ENCODE measurements around the gene KCNH1. TPM values are rescaled to one million over a fixed set of nuclear protein-coding genes. Genes with fewer than 3 reads are reported as not detected.

Gene KCNH1
- total RNA-seq, 2 donors from 2014 or later = not detected

DNA sequence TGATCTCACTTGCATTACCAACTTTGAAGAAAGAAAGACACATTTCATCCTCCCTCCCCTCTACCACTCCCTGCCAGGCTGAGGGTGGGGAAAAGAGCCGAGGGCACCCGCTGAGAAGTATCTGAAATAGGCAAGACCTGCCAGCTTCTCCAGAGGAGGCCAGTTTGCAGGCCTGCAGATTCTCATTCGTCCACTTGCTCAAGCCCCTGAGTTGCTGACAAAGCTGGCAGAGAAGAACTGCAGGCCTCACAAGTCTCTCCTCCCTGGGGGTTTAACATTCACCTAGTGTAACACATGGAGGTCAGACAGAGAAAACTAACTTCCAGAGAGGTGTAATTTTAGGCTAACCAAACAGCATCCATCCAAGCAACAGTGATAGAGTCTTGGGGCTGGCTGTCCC, 428.9 kb downstream of the KCNH1 start:
- H3K4me3 Mint-ChIP-seq = no peak overlapping the region
- H3K27ac Mint-ChIP-seq = no peak overlapping the region

DNA sequence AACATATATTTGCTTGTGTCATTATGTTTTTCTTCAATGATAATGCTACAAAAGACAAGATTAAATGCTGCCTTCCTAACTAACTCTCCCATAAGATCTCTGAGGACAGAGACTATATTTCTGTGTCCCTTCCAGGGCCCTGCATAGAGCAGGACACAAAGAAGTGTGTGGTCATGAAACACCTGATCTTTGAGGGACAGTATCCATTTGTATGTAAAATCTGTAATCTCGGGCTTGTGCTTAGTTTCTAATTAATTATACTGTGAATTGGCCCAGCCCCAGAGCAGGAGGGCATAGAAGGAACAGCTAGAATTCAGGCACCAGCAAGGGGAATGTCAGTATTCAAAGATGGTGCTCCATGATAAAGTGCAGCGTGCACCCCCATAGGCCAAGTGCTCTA, 430.4 kb downstream of the KCNH1 start:
- Mint-ChIP-seq H3K4me3 (no peak overlapping the region), H3K36me3 (ENCODE audit: low read depth) (peaks cover 4% of the 10 kb centered on the region), H3K4me1 (peaks cover 4% of the 10 kb centered on the region), H3K27ac (no peak overlapping the region), H3K27me3 (no peaks in the 10 kb centered on the region)
- DNase-seq = no peak
- no peak for ATAC-seq
- no peaks in the 10 kb centered on the region for H3K9me3 ChIP-seq (ENCODE audit: control insufficient read depth, low read length, poor library complexity, severe bottlenecking)

More for the DNA sequence above, 428.9 kb downstream of the KCNH1 start:
- no peak for ATAC-seq
- Mint-ChIP-seq H3K36me3 (ENCODE audit: low read depth) (peaks cover 4% of the 10 kb centered on the region), H3K27me3 (no peaks in the 10 kb centered on the region), H3K4me1 (peaks cover 4% of the 10 kb centered on the region)
- no peak for DNase-seq
- H3K9me3 ChIP-seq (ENCODE audit: control insufficient read depth, low read length, poor library complexity, severe bottlenecking) = no peaks in the 10 kb centered on the region

DNA sequence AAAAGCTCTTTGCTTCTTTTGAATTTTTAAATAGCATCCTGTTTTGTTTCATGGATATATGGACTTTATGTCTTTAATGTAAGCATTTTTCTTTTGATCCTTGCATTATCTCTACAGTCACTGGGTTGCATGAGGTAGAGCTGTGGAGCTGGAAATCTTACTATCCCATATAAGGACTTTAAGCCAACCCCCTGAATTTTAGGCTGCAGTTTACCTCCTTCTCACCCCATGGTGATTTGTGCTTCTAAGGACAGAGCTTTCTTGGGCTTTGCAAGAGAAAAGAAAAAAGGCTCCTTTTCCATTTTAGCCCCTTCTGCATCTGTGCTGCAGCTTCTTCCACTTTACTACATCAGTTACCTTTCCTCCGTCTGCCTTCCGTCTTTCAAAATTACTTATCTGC, 431.4 kb downstream of the KCNH1 start:
- no peak overlapping the region for H3K4me3 Mint-ChIP-seq

DNA sequence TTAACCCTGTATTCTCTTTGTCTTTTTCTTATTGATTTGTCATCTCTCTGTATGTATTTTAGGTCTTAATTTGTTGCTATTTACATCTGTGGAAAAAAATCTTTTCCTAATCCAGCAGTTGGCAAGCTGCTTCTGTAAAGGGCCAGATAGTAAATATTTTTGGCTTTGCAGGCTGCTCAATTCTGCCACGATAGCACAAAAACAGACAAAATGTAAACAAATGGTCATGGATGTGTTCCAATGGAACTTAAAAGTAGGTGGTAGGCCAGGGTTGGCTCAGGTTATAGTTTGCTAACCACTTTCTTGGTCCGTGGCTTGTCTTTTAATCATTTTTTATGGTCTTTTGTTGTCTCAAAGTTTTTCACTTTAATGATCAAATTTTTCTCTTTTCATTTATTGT, 433.4 kb downstream of the KCNH1 start:
- peaks cover 5% of the 10 kb centered on the region for H3K4me1 Mint-ChIP-seq
- peaks cover 5% of the 10 kb centered on the region for H3K27me3 Mint-ChIP-seq
- no peak overlapping the region for H3K4me3 Mint-ChIP-seq
- no peak for DNase-seq
- H3K36me3 Mint-ChIP-seq (ENCODE audit: low read depth) = peaks cover 4% of the 10 kb centered on the region
- H3K9me3 ChIP-seq (ENCODE audit: control insufficient read depth, low read length, poor library complexity, severe bottlenecking) = no peaks in the 10 kb centered on the region
- no peak overlapping the region for H3K27ac Mint-ChIP-seq
- ATAC-seq = no peak

More for the DNA sequence above, 431.4 kb downstream of the KCNH1 start:
- ATAC-seq (no peak), DNase-seq (no peak)
- H3K9me3 ChIP-seq (ENCODE audit: control insufficient read depth, low read length, poor library complexity, severe bottlenecking) = no peaks in the 10 kb centered on the region
- H3K4me1 Mint-ChIP-seq = peaks cover 4% of the 10 kb centered on the region
- no peaks in the 10 kb centered on the region for H3K27me3 Mint-ChIP-seq
- no peak overlapping the region for H3K27ac Mint-ChIP-seq
- peaks cover 4% of the 10 kb centered on the region for H3K36me3 Mint-ChIP-seq (ENCODE audit: low read depth)

DNA sequence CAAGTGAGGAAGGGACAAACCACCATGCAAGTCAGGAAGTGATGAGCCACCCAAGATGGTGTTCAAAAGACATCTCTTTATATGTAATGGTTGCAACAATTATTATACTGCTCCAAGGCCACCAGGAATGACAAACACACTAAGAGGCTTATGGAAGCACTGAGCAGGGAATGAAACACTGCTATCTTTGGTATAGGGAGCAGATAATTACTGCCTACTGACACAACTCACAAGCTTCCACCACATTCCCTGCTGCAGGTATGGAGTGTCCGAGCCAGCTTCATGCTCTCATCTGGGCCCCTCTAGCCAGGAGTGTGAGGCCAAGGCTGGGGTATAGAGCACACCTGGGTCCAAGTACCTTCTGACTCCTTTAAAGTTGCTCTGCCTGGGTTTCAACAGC, 433.9 kb downstream of the KCNH1 start:
- H3K4me3 Mint-ChIP-seq = no peak overlapping the region
- peaks cover 5% of the 10 kb centered on the region for H3K27me3 Mint-ChIP-seq
- peaks cover 5% of the 10 kb centered on the region for H3K4me1 Mint-ChIP-seq
- no peak for DNase-seq
- H3K36me3 Mint-ChIP-seq (ENCODE audit: low read depth) = peaks cover 4% of the 10 kb centered on the region
- H3K9me3 ChIP-seq (ENCODE audit: control insufficient read depth, low read length, poor library complexity, severe bottlenecking) = no peaks in the 10 kb centered on the region
- no peak for ATAC-seq
- H3K27ac Mint-ChIP-seq = no peak overlapping the region

DNA sequence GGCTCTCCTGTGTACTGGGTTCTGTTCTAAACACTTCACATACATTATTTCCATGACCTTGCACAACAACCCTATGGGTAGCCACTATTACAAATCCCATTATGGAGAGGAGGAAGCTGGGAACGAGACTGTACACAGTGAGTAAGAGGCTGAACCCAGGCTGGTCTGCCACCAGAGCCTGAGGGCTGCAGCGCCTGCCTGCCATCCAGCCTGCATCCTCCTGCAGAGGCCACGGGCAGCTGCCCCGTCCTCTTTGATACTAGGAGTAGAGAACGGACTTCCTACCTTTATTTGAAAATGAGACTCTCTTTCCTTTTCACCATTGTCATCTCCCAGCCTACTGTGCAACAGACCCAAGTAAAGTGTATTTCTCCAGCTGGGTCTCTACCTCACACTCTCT, 435.3 kb downstream of the KCNH1 start:
- H3K36me3 Mint-ChIP-seq (ENCODE audit: low read depth) = peaks cover 4% of the 10 kb centered on the region
- DNase-seq (no peak), ATAC-seq (no peak)
- peaks cover 5% of the 10 kb centered on the region for H3K4me1 Mint-ChIP-seq
- H3K9me3 ChIP-seq (ENCODE audit: control insufficient read depth, low read length, poor library complexity, severe bottlenecking) = no peaks in the 10 kb centered on the region
- H3K27me3 Mint-ChIP-seq = peaks cover 5% of the 10 kb centered on the region
- no peak overlapping the region for H3K27ac Mint-ChIP-seq
- no peak overlapping the region for H3K4me3 Mint-ChIP-seq

DNA sequence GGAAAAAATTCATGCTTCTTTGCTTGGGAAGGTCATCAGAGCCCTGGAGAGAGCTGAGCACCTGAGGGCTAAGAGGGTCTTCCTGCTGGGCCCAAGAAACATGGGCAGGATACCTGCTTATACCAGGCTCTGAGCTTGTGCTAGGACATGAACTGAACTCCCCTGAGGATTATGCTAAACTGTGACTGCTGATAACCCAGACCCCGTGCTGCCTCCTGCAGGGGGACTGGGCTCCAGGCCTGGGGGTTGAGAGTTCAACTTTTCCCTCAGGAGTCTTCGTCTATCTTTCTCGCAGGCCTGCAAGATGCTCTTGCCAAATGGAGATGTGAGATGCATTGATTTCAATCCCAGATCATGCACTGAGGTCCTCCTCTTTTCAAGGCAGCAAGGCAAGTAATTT, 436.8 kb downstream of the KCNH1 start:
- Mint-ChIP-seq H3K27me3 (peaks cover 5% of the 10 kb centered on the region), H3K36me3 (ENCODE audit: low read depth) (peaks cover 4% of the 10 kb centered on the region), H3K4me1 (peaks cover 5% of the 10 kb centered on the region), H3K4me3 (no peak overlapping the region), H3K27ac (no peak overlapping the region)
- no peak for ATAC-seq
- DNase-seq = no peak
- no peaks in the 10 kb centered on the region for H3K9me3 ChIP-seq (ENCODE audit: control insufficient read depth, low read length, poor library complexity, severe bottlenecking)

DNA sequence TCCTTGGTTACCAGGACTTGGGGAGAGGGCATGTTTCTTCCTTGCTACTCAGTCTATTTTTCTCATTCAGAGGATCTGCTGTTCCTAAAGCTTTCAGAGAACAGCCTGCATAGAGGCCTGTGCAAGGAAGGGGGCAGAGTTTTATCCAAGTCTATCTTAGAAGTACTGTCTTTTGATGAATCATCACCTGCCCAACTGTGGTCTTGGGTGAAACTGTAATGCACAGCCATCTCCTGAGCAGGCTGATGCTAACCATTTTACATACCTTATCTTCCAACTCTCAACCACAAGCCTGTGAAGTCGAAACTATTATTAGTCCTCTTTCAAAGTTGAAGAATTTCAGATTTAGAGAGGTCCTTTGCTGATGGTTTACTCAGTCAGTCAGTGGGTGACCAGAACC, 437.2 kb downstream of the KCNH1 start:
- no peaks in the 10 kb centered on the region for H3K9me3 ChIP-seq (ENCODE audit: control insufficient read depth, low read length, poor library complexity, severe bottlenecking)
- no peak for ATAC-seq
- Mint-ChIP-seq H3K27me3 (peaks cover 5% of the 10 kb centered on the region), H3K4me1 (peaks cover 5% of the 10 kb centered on the region), H3K4me3 (no peak overlapping the region), H3K36me3 (ENCODE audit: low read depth) (peaks cover 3% of the 10 kb centered on the region), H3K27ac (no peak overlapping the region)
- DNase-seq = no peak

DNA sequence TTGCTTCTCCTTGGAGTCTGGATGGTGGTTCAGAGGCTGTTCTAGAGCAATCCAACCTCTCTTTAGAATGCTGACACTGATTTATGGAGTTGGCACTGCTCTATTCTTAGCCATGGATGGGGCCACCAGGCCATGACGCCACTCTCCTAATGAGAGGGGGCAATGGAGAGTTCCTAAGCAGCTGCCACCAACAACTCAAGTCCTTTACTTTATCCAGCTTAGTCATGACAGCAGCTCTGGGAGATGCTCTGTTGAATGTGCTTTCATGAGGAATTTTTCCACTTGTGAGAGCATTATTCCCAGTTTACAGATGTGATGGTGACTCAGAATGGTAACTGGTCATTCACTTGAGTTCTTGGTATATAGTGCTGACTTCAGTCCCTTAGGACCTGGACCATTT, 438.9 kb downstream of the KCNH1 start:
- no peak for ATAC-seq
- Mint-ChIP-seq H3K27ac (no peak overlapping the region), H3K4me1 (peaks cover 3% of the 10 kb centered on the region), H3K36me3 (ENCODE audit: low read depth) (no peaks in the 10 kb centered on the region), H3K27me3 (peaks cover 5% of the 10 kb centered on the region), H3K4me3 (no peak overlapping the region)
- no peak for DNase-seq
- H3K9me3 ChIP-seq (ENCODE audit: control insufficient read depth, low read length, poor library complexity, severe bottlenecking) = no peaks in the 10 kb centered on the region

DNA sequence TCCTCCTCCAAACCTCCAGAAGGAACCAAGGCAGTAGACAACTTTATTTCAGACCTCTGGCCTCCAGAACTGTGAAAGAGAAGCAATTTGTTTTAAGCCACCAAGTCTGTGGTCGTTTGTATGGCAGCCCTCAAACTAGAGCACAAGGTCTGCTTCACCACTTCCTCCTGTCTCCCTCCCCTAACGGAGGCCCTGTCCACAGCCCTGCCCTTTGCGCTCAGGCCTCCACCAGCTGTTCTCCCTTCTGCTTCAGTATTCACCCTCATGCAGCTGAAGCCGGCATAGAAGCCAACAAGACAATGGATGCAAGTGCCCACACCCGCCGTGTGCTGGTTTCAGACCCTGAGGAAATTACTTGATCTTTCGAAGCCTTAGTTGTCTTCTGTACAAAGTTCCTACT, 441.2 kb downstream of the KCNH1 start:
- H3K27ac Mint-ChIP-seq = no peak overlapping the region
- no peak for ATAC-seq

DNA sequence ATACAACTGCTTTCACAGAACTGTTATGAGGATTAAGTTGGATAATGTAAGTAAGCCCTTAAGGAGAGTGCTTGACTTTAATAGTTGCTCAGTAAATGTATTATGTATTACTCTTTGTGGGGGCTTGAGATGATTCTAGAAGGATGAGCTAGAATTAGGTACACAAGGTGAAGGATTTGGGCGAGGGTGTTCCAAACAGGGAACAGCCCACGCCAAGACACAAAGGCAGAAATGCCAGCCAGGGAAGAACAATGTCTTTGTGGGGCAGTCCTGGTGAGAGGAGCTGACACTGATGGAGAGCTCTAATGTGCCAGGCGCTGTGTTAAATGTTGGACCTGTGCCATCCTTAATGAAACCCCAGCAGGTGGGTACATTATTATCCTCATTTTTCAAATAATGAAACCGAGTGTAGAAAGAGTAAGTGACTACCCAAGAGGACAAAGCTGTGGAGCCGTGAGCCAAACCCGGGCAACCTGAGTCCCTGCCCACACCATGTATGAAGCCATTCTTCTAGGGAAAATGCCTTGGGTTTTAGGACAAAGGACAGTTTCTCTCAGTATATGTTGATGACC, 442.8 kb downstream of the KCNH1 start:
- H3K9me3 ChIP-seq (ENCODE audit: control insufficient read depth, low read length, poor library complexity, severe bottlenecking) = no peaks in the 10 kb centered on the region
- Mint-ChIP-seq H3K4me1 (peaks cover under 1% of the 10 kb centered on the region), H3K36me3 (ENCODE audit: low read depth) (no peaks in the 10 kb centered on the region), H3K27me3 (peaks cover under 1% of the 10 kb centered on the region), H3K4me3 (no peak overlapping the region), H3K27ac (no peak overlapping the region)
- DNase-seq (no peak), ATAC-seq (no peak)

More for the DNA sequence above, 441.2 kb downstream of the KCNH1 start:
- H3K4me1 Mint-ChIP-seq = peaks cover 3% of the 10 kb centered on the region
- no peak for DNase-seq
- H3K9me3 ChIP-seq (ENCODE audit: control insufficient read depth, low read length, poor library complexity, severe bottlenecking) = no peaks in the 10 kb centered on the region
- H3K27me3 Mint-ChIP-seq = peaks cover 5% of the 10 kb centered on the region
- no peak overlapping the region for H3K4me3 Mint-ChIP-seq
- no peaks in the 10 kb centered on the region for H3K36me3 Mint-ChIP-seq (ENCODE audit: low read depth)

DNA sequence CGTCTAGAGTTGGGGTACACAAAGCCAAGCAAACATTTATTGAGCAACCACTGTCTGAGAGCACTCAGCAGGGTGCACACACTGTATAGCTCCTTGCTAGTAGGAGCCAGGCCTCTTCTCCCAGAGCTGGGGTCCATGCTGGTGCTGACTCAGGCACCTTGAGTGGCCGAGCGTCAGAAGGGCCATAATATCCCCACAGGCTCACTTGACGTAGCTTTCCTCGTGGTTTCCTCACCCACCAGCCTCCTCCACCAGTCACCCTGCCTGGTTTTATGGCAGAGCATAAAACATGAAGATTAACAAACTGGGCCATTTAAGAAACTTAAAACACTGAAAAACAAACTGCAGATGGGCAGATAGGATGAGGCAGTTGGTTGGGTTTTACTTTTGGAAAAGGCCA, 443.7 kb downstream of the KCNH1 start:
- H3K4me1 Mint-ChIP-seq = no peaks in the 10 kb centered on the region
- H3K27me3 Mint-ChIP-seq = no peaks in the 10 kb centered on the region
- no peaks in the 10 kb centered on the region for H3K36me3 Mint-ChIP-seq (ENCODE audit: low read depth)
- DNase-seq (no peak), ATAC-seq (no peak)
- peak overlapping the region; percentile 29 for H3K27ac Mint-ChIP-seq
- no peaks in the 10 kb centered on the region for H3K9me3 ChIP-seq (ENCODE audit: control insufficient read depth, low read length, poor library complexity, severe bottlenecking)
- no peak overlapping the region for H3K4me3 Mint-ChIP-seq

DNA sequence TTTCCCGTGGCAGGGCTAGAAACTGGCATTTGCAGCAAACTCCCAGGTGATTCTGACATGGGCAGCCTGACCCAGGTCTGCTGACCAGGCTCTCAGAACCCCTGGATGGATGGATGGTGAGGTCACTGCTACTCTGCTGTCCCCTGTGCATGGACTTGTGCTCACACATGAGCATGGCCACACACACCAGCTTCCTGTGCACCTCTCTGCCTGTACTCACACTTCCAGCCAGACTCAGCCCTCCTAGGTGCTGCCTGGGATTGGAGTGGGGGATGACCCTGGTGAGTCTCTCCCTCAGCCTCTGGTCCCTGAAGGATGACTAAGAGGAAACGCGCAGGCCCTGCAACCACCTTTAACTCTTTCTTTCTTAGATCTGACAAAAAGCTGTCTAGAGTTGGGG, 444.1 kb downstream of the KCNH1 start:
- ATAC-seq = no peak
- peak overlapping the region; percentile 29 for H3K27ac Mint-ChIP-seq

DNA sequence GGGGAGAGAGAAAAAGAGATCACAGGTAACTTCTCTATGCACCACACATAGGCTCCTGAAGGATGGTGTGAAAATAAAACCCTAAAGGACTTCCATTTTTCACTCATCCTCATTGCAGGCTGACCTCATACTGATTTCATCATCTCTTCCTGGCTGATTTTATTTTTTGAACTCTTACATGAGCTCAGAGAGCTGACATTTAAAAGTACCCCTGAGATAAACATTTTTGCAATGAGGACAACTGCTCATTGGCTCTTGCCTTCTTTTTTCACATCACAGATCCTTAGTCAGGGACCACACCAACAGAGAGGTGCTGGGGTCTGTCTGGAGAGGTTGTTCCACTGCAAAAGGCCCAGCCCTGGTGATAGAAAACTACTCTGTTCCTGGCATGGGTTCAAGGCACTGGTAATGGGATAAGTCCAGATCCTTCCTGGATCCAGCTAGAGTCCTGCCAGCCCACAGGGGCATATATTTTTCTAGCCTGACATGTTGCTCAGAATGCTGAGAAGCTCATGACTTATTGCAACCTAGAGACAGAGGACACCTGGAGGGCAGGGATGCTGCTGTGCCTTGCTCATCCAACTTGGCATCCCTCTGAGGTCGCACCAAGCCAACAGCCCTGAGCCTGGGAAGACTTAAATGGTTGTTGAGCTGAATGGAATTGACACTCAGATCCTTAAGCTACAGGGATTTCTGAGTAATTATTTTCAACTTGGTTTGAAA, 445.3 kb downstream of the KCNH1 start:
- ATAC-seq (no peak), DNase-seq (no peak)
- Mint-ChIP-seq H3K4me1 (peaks cover 2% of the 10 kb centered on the region), H3K27me3 (no peaks in the 10 kb centered on the region), H3K27ac (no peak overlapping the region), H3K36me3 (ENCODE audit: low read depth) (no peaks in the 10 kb centered on the region), H3K4me3 (no peak overlapping the region)
- no peaks in the 10 kb centered on the region for H3K9me3 ChIP-seq (ENCODE audit: control insufficient read depth, low read length, poor library complexity, severe bottlenecking)

More for the DNA sequence above, 444.1 kb downstream of the KCNH1 start:
- Mint-ChIP-seq H3K36me3 (ENCODE audit: low read depth) (no peaks in the 10 kb centered on the region), H3K27me3 (no peaks in the 10 kb centered on the region), H3K4me3 (no peak overlapping the region), H3K4me1 (no peaks in the 10 kb centered on the region)
- no peak for DNase-seq
- H3K9me3 ChIP-seq (ENCODE audit: control insufficient read depth, low read length, poor library complexity, severe bottlenecking) = no peaks in the 10 kb centered on the region

All from T-helper 17 cell (primary cell).